Fibroblast of lung (primary cell): ENCODE data around the gene MYO3B. TPM values are rescaled to one million over a fixed set of nuclear protein-coding genes. Genes with fewer than 3 reads are reported as not detected.

ENCODE experiments used
- DNase-seq, 2 donors: peaks; one replicate each; pipeline versions ENCODE4 v3.0.0 to v3.0.0-alpha.2; 2010; ENCODE audit warnings: low read depth in 2 of 2
- H2AFZ ChIP-seq: 2 replicates; pipeline ENCODE4 v1.5.1; 2012; ENCODE audit warnings: low read length, control low read depth, inconsistent platforms
- H3K27ac ChIP-seq: 2 replicates; pipeline ENCODE4 v1.5.1; 2011; ENCODE audit warnings: low read length, control low read depth; ENCODE audit not compliant: insufficient read depth
- H3K27me3 ChIP-seq: 2 replicates; pipeline ENCODE4 v1.5.1; 2011; ENCODE audit warnings: mild to moderate bottlenecking, low read length; ENCODE audit not compliant: control insufficient read depth, insufficient read depth
- H3K36me3 ChIP-seq: 2 replicates; pipeline ENCODE4 v1.5.1; 2011; ENCODE audit warnings: low read length; ENCODE audit not compliant: control insufficient read depth, insufficient read depth
- H3K4me1 ChIP-seq: 2 replicates; pipeline ENCODE4 v1.5.1; 2011; ENCODE audit warnings: low read length; ENCODE audit not compliant: control insufficient read depth, insufficient read depth; ENCODE audit errors: extremely low read depth
- H3K4me2 ChIP-seq: 2 replicates; pipeline ENCODE4 v1.5.1; 2011; ENCODE audit warnings: low read length, control low read depth; ENCODE audit not compliant: insufficient read depth; ENCODE audit errors: extremely low read depth
- H3K4me3 ChIP-seq, 4 experiments: fragments of 200-600 bp in 1 of 4; sonication (generic) in 1 of 4; replicated peaks in 1 of 4; 2 replicates each; pipeline ENCODE4 v1.5.1; 2011 to 2016; ENCODE audit warnings: low read length in 4 of 4, low read depth in 3 of 4, mild to moderate bottlenecking in 3 of 4, control low read depth in 2 of 4, inconsistent platforms in 1 of 4, mixed read lengths in 1 of 4; ENCODE audit not compliant: insufficient read depth in 1 of 4; ENCODE audit errors: control extremely low read depth in 1 of 4
- H3K79me2 ChIP-seq: 2 replicates; pipeline ENCODE4 v1.5.1; 2012; ENCODE audit warnings: mild to moderate bottlenecking, low read length, inconsistent platforms; ENCODE audit not compliant: control insufficient read depth, insufficient read depth
- H3K9ac ChIP-seq: 2 replicates; pipeline ENCODE4 v1.5.1; 2011; ENCODE audit warnings: mild to moderate bottlenecking, low read length, control low read depth; ENCODE audit not compliant: insufficient read depth
- H3K9me3 ChIP-seq: 2 replicates; pipeline ENCODE4 v1.5.1; 2012; ENCODE audit warnings: low read depth, low read length; ENCODE audit not compliant: control insufficient read depth, insufficient read depth
- H4K20me1 ChIP-seq: 2 replicates; pipeline ENCODE4 v1.5.1; 2011; ENCODE audit warnings: low read length; ENCODE audit not compliant: control insufficient read depth, insufficient read depth; ENCODE audit errors: extremely low read depth
- CTCF ChIP-seq, 2 donors: IDR thresholded peaks in 1 of 2; conservative IDR thresholded peaks in 1 of 2; 1 replicate in 1 of 2; 2 replicates in 1 of 2; pipeline ENCODE4 v1.5.1; 2011 to 2012; ENCODE audit warnings: low read length in 2 of 2, control low read depth in 1 of 2, inconsistent platforms in 1 of 2, low read depth in 1 of 2, mild to moderate bottlenecking in 1 of 2
- EZH2 ChIP-seq: IDR thresholded peaks from 2 replicates; pipeline ENCODE4 v1.5.1; 2012; ENCODE audit warnings: low read length, control low read depth, mild to moderate bottlenecking; ENCODE audit errors: missing control alignments
- polyA plus RNA-seq, 2 donors: library from polyadenylated mRNA; depleted of rRNA in 1 of 2; stranded (reverse) in 1 of 2; unstranded in 1 of 2; fragments of >200 nt; gene quantifications; 2 replicates each; pipeline ENCODE4 v1.2.1, GENCODE V29; 2011 to 2012; ENCODE audit warnings: missing spikeins in 1 of 2
- total RNA-seq: library from RNA; depleted of rRNA; stranded (reverse); fragments of >200 nt; gene quantifications from 2 replicates; pipeline ENCODE4 v1.2.1, GENCODE V29; 2014

The MYO3B gene
- total and polyA plus RNA-seq, 2 donors (not counting 1 experiment from before 2014, with no cell fraction given), result 0.06 to 0.50 TPM

DNA sequence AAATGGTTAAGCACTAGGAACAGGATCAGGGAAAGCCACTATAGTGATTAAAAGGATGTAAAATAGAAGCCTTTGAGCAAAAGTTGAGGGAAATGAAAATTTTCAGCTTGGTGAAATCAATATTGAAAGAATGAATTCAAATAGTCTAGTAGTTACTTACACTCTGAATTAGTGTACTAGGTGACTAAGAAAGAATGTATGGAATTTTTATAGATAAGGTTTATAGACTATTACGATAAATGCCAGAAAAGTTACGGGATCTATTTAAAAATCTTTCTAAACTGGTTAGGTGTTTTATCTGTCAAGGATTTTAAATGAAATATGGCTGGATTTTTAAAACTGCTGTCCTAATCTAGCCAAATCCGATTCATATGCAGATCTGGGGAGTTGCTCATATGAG lies 208.6 kb downstream of the MYO3B start:
- Histone ChIP-seq H2AFZ (no peak overlapping the region), H4K20me1 (no peaks in the 10 kb centered on the region), H3K4me1 (no peaks in the 10 kb centered on the region), H3K36me3 (no peaks in the 10 kb centered on the region), H3K79me2 (no peaks in the 10 kb centered on the region), H3K4me3 (no peak overlapping the region), H3K27ac (no peak overlapping the region), H3K4me2 (no peak overlapping the region), H3K9me3 (no peaks in the 10 kb centered on the region), H3K27me3 (no peaks in the 10 kb centered on the region), H3K9ac (no peak overlapping the region)
- no peak for TF ChIP-seq CTCF (conservative IDR thresholded peaks at IDR 0.05 in 1 of 2, IDR thresholded peaks at IDR 0.05 in 1 of 2; ENCODE audit: low read depth in 1 of 2, low read length in 2 of 2)
- no peak for TF ChIP-seq EZH2
- no peak for DNase-seq

DNA sequence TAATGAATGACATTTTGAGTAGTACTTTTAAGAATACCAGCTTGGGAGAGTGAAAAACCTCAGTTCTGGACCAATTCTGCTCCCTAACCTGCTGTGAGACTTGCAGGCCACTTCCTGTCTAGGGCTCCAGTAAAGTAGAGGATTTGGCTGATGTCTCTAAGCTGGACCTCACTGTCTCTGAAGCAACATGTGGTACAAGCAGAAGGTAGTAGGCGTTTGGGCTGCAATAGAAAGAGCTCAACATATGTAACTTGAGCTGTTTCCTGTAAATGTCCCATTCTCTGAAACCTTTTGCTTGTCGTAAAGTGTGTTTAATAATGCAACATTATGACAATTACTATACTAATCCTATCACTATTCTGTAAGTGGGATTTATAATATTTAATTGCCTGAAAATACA lies 213.1 kb downstream of the MYO3B start:
- DNase-seq, result no peak
- no peaks in the 10 kb centered on the region for H3K27me3 ChIP-seq
- H3K79me2 ChIP-seq, result no peaks in the 10 kb centered on the region
- TF ChIP-seq EZH2, result no peak
- TF ChIP-seq CTCF (conservative IDR thresholded peaks at IDR 0.05 in 1 of 2, IDR thresholded peaks at IDR 0.05 in 1 of 2; ENCODE audit: low read depth in 1 of 2, low read length in 2 of 2), result no peak
- H3K4me3 ChIP-seq, result no peak overlapping the region
- no peak overlapping the region for H2AFZ ChIP-seq
- H4K20me1 ChIP-seq, result no peaks in the 10 kb centered on the region
- no peaks in the 10 kb centered on the region for H3K9me3 ChIP-seq
- no peak overlapping the region for H3K27ac ChIP-seq
- no peak overlapping the region for H3K9ac ChIP-seq
- no peaks in the 10 kb centered on the region for H3K36me3 ChIP-seq
- H3K4me1 ChIP-seq, result no peaks in the 10 kb centered on the region
- no peak overlapping the region for H3K4me2 ChIP-seq

DNA sequence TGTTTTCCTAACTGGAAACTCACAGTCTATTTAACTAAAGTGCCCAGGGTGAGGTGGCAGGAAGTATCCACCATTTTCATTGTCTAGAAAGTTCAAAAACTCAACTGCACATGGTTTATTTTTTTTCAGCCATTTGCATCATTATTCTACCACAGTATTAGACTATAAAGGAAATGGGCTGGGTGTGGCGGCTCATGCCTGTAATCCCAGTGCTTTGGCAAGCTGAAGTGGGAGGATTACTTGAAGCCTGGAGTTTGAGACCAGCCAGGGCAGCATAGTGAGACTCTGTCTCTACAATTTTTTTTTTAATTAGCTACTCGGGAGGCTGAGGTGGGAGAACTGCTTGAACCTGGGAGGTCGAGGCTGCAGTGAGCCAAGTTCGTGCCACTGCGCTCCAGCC lies 213.8 kb downstream of the MYO3B start:
- Histone ChIP-seq H3K4me1 (no peaks in the 10 kb centered on the region), H3K9ac (no peak overlapping the region)
- no peak for TF ChIP-seq EZH2
- no peak for TF ChIP-seq CTCF (conservative IDR thresholded peaks at IDR 0.05 in 1 of 2, IDR thresholded peaks at IDR 0.05 in 1 of 2; ENCODE audit: low read depth in 1 of 2, low read length in 2 of 2)

More for the DNA sequence above, 213.8 kb downstream of the MYO3B start:
- no peaks in the 10 kb centered on the region for H3K27me3 ChIP-seq
- H3K4me2 ChIP-seq, result no peak overlapping the region
- H3K36me3 ChIP-seq, result no peaks in the 10 kb centered on the region
- H4K20me1 ChIP-seq, result no peaks in the 10 kb centered on the region
- no peak overlapping the region for H3K4me3 ChIP-seq
- DNase-seq, result no peak
- H3K79me2 ChIP-seq, result no peaks in the 10 kb centered on the region
- no peak overlapping the region for H3K27ac ChIP-seq
- H3K9me3 ChIP-seq, result no peaks in the 10 kb centered on the region
- H2AFZ ChIP-seq, result no peak overlapping the region
